Measurements from ENCODE around the gene FBLN2.

DNA sequence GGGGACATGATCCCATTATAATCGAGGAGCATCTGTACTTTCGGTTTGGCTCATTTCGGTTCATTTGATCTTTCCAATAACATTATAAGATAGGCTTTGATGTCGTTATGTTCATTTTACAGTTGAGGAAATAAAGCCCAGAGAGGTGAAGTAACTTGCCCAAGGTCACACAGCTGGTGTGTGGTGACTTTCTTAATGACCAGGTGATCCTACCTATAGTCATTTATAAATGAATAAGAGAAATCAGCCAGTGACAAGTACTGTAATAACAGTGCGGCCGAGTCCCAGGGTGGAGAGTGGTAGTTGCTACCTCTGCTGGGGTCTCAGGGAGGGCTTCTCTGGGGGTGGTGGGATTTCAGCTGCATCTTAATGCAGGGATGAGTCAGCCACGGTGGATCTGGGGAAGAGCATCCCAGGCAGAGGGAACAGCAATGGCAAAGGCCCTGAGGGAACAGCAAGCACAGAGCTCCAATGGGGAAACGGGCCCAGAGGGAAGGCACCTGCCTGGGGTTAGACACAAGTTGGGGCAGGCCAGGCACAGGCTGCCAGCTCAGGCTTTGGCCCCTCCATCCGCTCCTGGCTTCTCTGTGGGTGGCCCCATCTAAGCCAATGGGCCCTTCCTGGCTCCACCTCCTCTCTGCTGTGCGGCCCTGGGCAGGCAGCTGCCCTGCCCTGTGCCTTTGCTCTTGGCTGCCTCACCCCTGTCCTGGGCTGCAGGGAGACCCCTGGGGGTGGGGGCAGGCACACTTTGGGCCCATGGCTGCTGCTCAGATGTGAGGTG lies 1.1 kb upstream of the FBLN2 start:
- TF ChIP-seq CTCF (IDR thresholded peaks at IDR 0.05) (no peak), POLR2A (IDR thresholded peaks at IDR 0.05) (no peak)
